Smooth muscle cell (in vitro differentiated cells): ENCODE measurements around the gene ASCC1. TPM values are rescaled to one million over a fixed set of nuclear protein-coding genes. Genes with fewer than 3 reads are reported as not detected.

Experiments
- DNase-seq: peaks from one replicate; lab custom pipeline; 2025; ENCODE audit not compliant: unreplicated experiment; lab: John Stamatoyannopoulos, UW
- H2AFZ ChIP-seq: fragments of 200-600 bp; sonication (generic); 2 replicates; pipeline ENCODE4 v1.6.0; 2016; ENCODE audit warnings: antibody characterized with exemption, low read depth, mild to moderate bottlenecking
- H3F3A ChIP-seq: fragments of 200-600 bp; sonication (generic); 2 replicates; pipeline ENCODE4 v1.6.0; 2017; ENCODE audit warnings: antibody characterized with exemption, low read depth
- H3K27ac ChIP-seq: fragments of 200-600 bp; sonication (generic); 2 replicates; pipeline ENCODE4 v1.5.1; 2016; ENCODE audit warnings: low read depth, mild to moderate bottlenecking
- H3K27me3 ChIP-seq: fragments of 200-600 bp; sonication (generic); 2 replicates; pipeline ENCODE4 v1.6.1; 2016; ENCODE audit warnings: low read depth, mild to moderate bottlenecking
- H3K36me3 ChIP-seq: fragments of 200-600 bp; sonication (generic); 2 replicates; pipeline ENCODE4 v1.5.1; 2016; ENCODE audit warnings: low read depth
- H3K4me1 ChIP-seq: fragments of 200-600 bp; sonication (generic); 2 replicates; pipeline ENCODE4 v1.5.1; 2016; ENCODE audit warnings: low read depth
- H3K4me2 ChIP-seq: fragments of 200-600 bp; sonication (generic); 2 replicates; pipeline ENCODE4 v1.6.0; 2016; ENCODE audit warnings: mild to moderate bottlenecking
- H3K4me3 ChIP-seq: fragments of 200-600 bp; sonication (generic); 2 replicates; pipeline ENCODE4 v1.5.1; 2016; ENCODE audit warnings: mild to moderate bottlenecking
- H3K79me2 ChIP-seq: fragments of 200-600 bp; sonication (generic); 2 replicates; pipeline ENCODE4 v1.6.0; 2016; ENCODE audit warnings: low read depth, mild to moderate bottlenecking
- H3K9ac ChIP-seq: fragments of 200-600 bp; sonication (generic); 2 replicates; pipeline ENCODE4 v1.6.0; 2016; ENCODE audit warnings: low read depth
- H3K9me3 ChIP-seq: fragments of 200-600 bp; sonication (generic); replicated peaks from 2 replicates; pipeline ENCODE4 v1.5.1; 2016; ENCODE audit warnings: low read depth
- H4K20me1 ChIP-seq: fragments of 200-600 bp; sonication (generic); 2 replicates; pipeline ENCODE4 v1.6.0; 2016; ENCODE audit warnings: low read depth
- CTCF ChIP-seq: fragments of 200-600 bp; sonication (generic); IDR thresholded peaks from 2 replicates; pipeline ENCODE4 v1.5.1; 2017; ENCODE audit warnings: borderline replicate concordance, mild to moderate bottlenecking, antibody characterized with exemption; ENCODE audit not compliant: insufficient read depth, poor library complexity, severe bottlenecking
- WGBS: methylation state at CpG from one replicate; pipeline ENCODE4 v1.1.7; 2016; ENCODE audit warnings: low lambda C conversion rate; 5-methylcytosine and 5-hydroxymethylcytosine counted together
- polyA plus RNA-seq: library from polyadenylated mRNA; unstranded; fragments of >200 nt; fragmentation: Nextera tagmentation; extraction: Ambion mirVana; gene quantifications from 2 replicates; pipeline ENCODE4 v1.2.1, GENCODE V29; 2016
- total RNA-seq: library from RNA; depleted of rRNA; stranded (reverse); fragments of >200 nt; gene quantifications from 2 replicates; pipeline ENCODE4 v1.2.3, GENCODE V29; 2014

ASCC1 gene
- total and polyA plus RNA-seq, 2 experiments from 2014 or later = 24.0 to 28.1 TPM

- Histone ChIP-seq H3K9ac (no peak overlapping the region), H3F3A (no peaks in the 10 kb centered on the region), H3K36me3 (no peaks in the 10 kb centered on the region), H3K4me1 (no peaks in the 10 kb centered on the region), H2AFZ (no peak overlapping the region), H4K20me1 (no peaks in the 10 kb centered on the region), H3K9me3 (no peaks in the 10 kb centered on the region), H3K27me3 (no peaks in the 10 kb centered on the region), H3K79me2 (no peaks in the 10 kb centered on the region), H3K4me2 (no peak overlapping the region), H3K27ac (no peak overlapping the region), H3K4me3 (no peak overlapping the region)
- DNase-seq = no peak
- 96% methylated on average over 29 of the region's 29 CpGs for WGBS
- no peak for TF ChIP-seq CTCF
Observed at GRCh38 chr10:72062832-72063702, 153.0 kb downstream of the ASCC1 start.

DNA sequence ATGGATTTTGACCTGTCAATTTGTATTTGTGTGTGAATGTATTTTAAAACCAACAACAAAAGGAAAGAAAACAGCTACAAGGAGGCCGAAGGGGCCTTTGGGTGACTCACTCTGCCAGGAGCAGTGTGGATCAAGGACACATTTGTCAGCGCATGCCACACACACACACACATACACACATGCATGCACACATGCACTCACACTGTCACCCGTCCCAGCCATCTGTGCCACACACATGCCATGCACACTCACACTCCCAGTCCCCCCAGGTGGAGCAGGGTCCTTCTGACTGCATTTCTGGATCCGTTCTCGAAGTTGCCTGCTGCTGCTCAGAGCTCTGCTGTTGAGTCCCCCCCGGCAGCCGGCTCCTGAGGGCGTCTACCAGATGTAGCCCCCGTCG is 153.7 kb downstream of the ASCC1 start:
- Histone ChIP-seq H2AFZ (no peak overlapping the region), H3K4me3 (no peak overlapping the region), H3K27ac (no peak overlapping the region), H3K79me2 (no peaks in the 10 kb centered on the region), H3K4me1 (no peaks in the 10 kb centered on the region), H3K4me2 (no peak overlapping the region), H3K9ac (no peak overlapping the region), H3K36me3 (no peaks in the 10 kb centered on the region), H4K20me1 (no peaks in the 10 kb centered on the region), H3F3A (no peaks in the 10 kb centered on the region), H3K9me3 (no peaks in the 10 kb centered on the region), H3K27me3 (no peaks in the 10 kb centered on the region)
- TF ChIP-seq CTCF = no peak
- DNase-seq = no peak
- WGBS = over 99% methylated on average over 10 of the region's 10 CpGs

GRCh38 chr10:72061930-72062329 is 154.1 kb downstream of the ASCC1 start:
- TF ChIP-seq CTCF = no peak
- Histone ChIP-seq H3K4me3 (no peak overlapping the region), H3K9ac (no peak overlapping the region), H3K79me2 (no peaks in the 10 kb centered on the region), H3K9me3 (no peaks in the 10 kb centered on the region), H3F3A (no peaks in the 10 kb centered on the region), H3K4me2 (no peak overlapping the region), H3K27me3 (no peaks in the 10 kb centered on the region), H2AFZ (no peak overlapping the region), H3K27ac (no peak overlapping the region), H3K4me1 (no peaks in the 10 kb centered on the region), H3K36me3 (no peaks in the 10 kb centered on the region), H4K20me1 (no peaks in the 10 kb centered on the region)
- no peak for DNase-seq
- 95% methylated on average over 9 of the region's 9 CpGs for WGBS

DNA sequence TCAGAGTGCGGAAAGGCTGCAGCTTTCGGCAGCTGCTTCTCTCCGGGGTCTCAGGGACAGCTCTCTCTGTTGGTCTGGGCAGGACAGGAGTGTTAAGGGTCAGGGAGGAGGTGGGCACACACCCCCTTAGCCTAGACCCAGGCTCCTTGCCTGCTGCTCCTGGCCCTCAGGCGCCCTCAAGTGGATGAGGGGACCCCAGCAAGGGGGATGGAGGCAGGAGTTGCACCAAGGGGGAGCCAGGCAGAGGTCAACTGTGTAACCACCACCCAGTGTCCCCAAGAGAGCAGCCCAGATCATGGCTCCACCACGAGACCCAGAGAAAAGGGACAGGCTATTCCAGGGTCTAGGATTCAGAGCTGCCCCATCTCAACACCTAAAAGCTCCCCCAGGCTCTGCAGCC is 154.6 kb downstream of the ASCC1 start:
- Histone ChIP-seq H3K36me3 (no peaks in the 10 kb centered on the region), H3K4me2 (no peak overlapping the region), H3F3A (no peaks in the 10 kb centered on the region), H2AFZ (no peak overlapping the region), H3K79me2 (no peaks in the 10 kb centered on the region), H4K20me1 (no peaks in the 10 kb centered on the region), H3K9me3 (no peaks in the 10 kb centered on the region), H3K4me1 (no peaks in the 10 kb centered on the region), H3K27ac (no peak overlapping the region), H3K9ac (no peak overlapping the region), H3K4me3 (no peak overlapping the region), H3K27me3 (no peaks in the 10 kb centered on the region)
- no peak for TF ChIP-seq CTCF
- 70% methylated on average over 5 of the region's 5 CpGs for WGBS
- no peak for DNase-seq
